Measurements from ENCODE around the gene TMEM74B.
"Not testable (repeated sequence)": the region's sequence is repeated elsewhere in the genome, so short reads cannot be mapped to it uniquely, and the experiment has no call there.

TMEM74B gene

DNA sequence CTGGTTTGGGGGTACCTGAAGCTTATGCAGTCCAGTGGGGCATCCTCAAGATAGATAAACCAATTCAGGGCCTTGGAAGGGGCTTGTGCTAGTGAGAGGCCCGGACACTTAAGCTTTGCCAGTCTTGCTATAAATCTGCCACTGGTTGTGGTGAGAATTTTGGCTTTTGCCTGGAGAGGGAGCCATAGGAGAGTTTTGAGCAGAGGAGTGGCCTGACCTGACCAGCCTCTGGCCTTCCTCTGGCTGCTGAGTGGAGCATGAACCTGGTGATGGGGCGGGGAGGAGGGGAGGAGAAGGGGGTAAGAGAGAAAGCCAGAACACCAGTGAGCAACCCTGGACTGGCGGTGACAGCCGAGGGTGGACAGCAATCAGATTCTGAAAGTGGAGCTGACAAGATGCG, 7.1 kb downstream of the TMEM74B start:
- DNase-seq = no peak

GRCh38 chr20:1174787-1175186, 10.0 kb downstream of the TMEM74B start:
- no peak for DNase-seq

- DNase-seq = no peak
These were observed 11.1 kb downstream of the TMEM74B start for GRCh38 chr20:1173698-1174097.

DNA sequence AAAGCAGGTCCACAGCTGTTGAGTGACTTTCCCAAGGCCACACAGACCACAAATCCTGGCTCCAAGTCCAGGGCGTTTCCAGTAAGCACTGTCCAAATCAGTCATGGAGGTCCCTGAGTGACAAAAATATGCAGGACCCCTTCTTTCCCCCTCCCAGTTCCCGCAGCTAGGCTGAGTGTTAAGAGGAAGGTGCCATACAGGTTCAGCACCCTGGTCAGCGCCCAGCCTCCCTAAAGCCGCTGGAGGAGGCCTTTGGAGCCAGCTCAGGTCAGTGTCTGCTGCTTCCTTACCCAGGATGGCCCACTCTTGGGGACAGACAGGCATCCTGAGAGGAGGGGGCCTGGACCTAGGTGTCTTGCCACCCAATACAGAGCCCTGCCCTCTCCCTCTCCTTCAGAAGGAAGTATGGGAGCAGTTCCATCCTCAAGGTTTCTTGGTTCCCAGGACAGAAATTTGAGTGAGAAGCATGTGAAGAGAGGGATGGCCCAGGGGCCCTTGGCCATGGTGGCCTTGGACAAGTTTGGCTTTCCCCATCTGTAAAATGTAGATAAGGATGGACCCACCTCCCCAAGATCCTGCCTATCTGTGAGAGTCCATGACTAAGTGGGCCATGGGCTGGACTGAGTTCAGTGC, 13.2 kb downstream of the TMEM74B start:
- DNase-seq = no peak

GRCh38 chr20:1169224-1169623, 15.6 kb downstream of the TMEM74B start:
- DNase-seq = no peak

GRCh38 chr20:1166948-1167720, 17.6 kb downstream of the TMEM74B start:
- DNase-seq = no peak

GRCh38 chr20:1165941-1166340, 18.8 kb downstream of the TMEM74B start:
- no peak for DNase-seq

GRCh38 chr20:1165521-1165920, 19.3 kb downstream of the TMEM74B start:
- DNase-seq = no peak

- no peak for DNase-seq
These were observed 19.9 kb downstream of the TMEM74B start for GRCh38 chr20:1164871-1165270.

- DNase-seq = no peak
These were observed 21.1 kb downstream of the TMEM74B start for GRCh38 chr20:1163653-1164052.

- no peak for DNase-seq
These were observed 21.7 kb downstream of the TMEM74B start for GRCh38 chr20:1163105-1163504.

DNA sequence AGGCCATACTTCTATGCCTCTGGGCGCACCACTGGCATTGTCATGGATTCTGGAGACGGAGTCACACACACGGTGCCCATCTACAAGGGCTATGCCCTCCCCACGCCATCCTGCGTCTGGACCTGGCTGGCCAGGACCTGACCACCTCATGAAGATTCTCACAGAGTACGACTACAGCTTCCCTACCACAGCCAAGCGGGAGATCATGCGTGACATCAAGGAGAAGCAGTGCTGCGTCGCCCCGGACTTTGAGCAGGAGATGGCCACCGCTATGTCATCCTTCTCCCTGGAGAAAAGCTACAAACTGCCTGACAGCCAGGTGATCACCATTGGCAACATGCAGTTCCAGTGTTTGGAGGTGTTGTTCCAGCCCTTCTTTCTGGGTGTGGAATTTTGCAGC, 23.8 kb downstream of the TMEM74B start:
- DNase-seq = no peak

- DNase-seq = no peak
These were observed 24.3 kb downstream of the TMEM74B start for GRCh38 chr20:1160496-1160895.

GRCh38 chr20:1155342-1155741, 29.4 kb downstream of the TMEM74B start:
- no peak for DNase-seq

- DNase-seq = no peak
These were observed 30.1 kb downstream of the TMEM74B start for GRCh38 chr20:1154691-1155090.

GRCh38 chr20:1154226-1154625, 30.6 kb downstream of the TMEM74B start:
- no peak for DNase-seq

DNA sequence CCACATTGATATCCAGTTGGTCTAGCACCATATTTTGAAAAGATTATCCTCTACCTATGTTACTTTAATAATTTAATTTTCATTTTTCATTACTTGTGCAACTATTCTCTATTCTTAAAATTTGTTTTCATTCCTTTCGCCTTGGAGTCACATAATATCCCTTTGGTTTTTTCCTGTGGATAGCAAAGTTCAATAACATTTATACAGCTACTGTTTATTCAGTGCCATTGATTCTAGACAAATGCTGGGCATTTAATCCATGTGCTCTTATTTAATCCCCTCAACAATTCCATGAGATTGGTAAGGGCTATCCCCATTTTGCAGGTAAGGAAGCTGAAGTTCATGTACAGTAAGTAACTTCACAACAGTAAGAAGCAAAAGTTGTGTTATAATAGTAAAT, 33.8 kb downstream of the TMEM74B start:
- DNase-seq = no peak

- no peak for DNase-seq
These were observed 34.6 kb downstream of the TMEM74B start for GRCh38 chr20:1150218-1150617.

DNA sequence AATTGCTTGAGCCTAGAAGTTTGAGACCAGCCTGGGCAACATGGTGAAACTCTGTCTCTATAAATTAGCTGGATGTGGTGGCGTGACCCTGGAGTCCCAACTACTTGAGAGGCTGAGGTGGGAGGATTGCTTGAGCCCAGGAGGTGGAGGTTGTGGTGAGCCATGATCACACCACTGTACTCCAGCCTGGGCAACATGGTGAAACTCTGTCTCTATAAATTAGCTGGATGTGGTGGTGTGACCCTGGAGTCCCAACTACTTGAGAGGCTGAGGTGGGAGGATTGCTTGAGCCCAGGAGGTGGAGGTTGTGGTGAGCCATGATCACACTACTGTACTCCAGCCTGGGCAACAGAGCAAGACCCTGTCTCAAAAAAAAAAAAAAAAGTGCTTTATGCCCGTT, 35.0 kb downstream of the TMEM74B start:
- DNase-seq = not testable (repeated sequence)

GRCh38 chr20:1146957-1147356, 37.8 kb downstream of the TMEM74B start:
- DNase-seq = no peak

DNA sequence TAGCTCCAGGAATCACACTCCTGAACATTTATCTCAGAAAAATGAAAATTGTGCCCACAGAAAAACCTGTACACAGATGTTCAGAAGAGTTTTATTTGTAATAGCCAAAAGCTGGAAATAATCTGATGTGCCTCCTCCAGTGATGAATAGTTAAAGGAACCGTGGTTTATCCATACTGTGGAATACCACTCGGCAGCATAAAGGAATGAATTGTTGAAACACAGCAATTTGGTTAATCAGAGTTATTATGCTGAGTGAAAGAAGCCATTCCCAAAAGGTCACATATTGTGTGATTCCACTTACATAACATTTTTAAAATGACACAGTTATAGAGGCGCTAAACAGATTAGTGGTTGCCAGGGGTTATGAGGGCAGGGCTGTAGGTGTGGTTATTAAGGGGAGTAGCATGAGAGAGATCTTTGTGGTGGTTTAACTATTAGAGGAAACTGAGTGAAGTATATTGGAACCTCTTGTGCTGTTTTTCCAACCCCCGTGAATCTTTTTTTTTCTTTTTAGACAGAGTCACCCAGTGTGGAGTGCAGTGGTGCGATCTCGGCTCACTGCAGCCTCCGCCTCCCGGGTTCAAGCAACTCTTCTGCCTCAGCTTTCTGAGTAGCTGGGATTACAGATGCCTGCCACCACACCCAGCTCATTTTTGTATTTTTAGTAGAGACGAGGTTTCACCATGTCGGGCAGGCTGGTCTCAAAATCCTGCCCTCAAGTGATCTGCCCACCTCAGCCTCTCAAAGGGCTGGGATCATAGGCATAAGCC, 40.2 kb downstream of the TMEM74B start:
- DNase-seq = no peak

- no peak for DNase-seq
These were observed 47.5 kb downstream of the TMEM74B start for GRCh38 chr20:1137236-1137635.

GRCh38 chr20:1134836-1135235, 49.9 kb downstream of the TMEM74B start:
- DNase-seq = no peak

DNA sequence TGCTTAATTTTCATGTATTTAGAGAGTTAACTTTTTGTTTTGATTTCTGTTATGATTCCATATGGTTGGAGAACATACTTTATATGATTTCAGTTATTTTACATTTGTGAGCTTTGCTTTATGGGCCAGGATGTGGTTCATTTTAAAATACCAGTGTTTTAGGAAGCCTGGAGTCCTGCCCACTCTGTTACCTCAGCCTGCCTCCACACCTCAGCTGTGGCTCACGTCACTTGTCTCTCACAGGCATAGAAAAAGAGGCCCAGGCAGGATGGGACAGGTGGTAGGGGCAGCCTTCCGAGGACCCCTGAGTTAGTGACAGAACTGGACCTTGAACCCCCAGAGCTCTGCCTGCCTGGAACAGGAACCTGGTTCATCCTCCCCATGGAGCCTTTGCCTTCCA, 50.4 kb downstream of the TMEM74B start:
- DNase-seq = no peak
